Vagina (tissue), 2 donors: ENCODE measurements around the gene CCDC127.

Source experiments
- CTCF ChIP-seq, 3 experiments: fragments of 450-650 bp in 2 of 3; fragments of 200-600 bp in 1 of 3; sonication (generic) in 1 of 3; IDR thresholded peaks; one replicate each; pipeline ENCODE4 v1.5.1; 2017 to 2019; ENCODE audit warnings: antibody characterized with exemption in 3 of 3, mild to moderate bottlenecking in 2 of 3, moderate library complexity in 2 of 3
- POLR2A ChIP-seq, 2 donors: fragments of 450-650 bp; IDR thresholded peaks; one replicate each; pipeline ENCODE4 v1.6.1; 2017; ENCODE audit warnings: antibody characterized with exemption in 2 of 2, mild to moderate bottlenecking in 2 of 2, moderate library complexity in 2 of 2

- TF ChIP-seq CTCF (IDR thresholded peaks at IDR 0.05) (no peak), POLR2A (IDR thresholded peaks at IDR 0.05) (no peak)
These were observed 68.0 kb downstream of the CCDC127 start for GRCh38 chr5:149745-150485.
